Heart left ventricle (tissue), 13 donors: ENCODE data around the gene PARD3.

Experiments
- POLR2A ChIP-seq, 2 donors: fragments of 450-650 bp; IDR thresholded peaks; one replicate each; pipeline ENCODE4 v1.6.1; 2017; ENCODE audit warnings: antibody characterized with exemption in 2 of 2, mild to moderate bottlenecking in 2 of 2, moderate library complexity in 2 of 2
- TF ChIP-seq, protein P1 (sequence below), 12 donors: fragments of 200-600 bp; sonication (generic) in 4 of 12; IDR thresholded peaks; one replicate each; pipeline versions ENCODE4 v1.5.0 to v1.8.0; 2018 to 2022; ENCODE audit warnings: antibody characterized with exemption in 12 of 12, mild to moderate bottlenecking in 5 of 12
- donor health status: ischemic (EF 13 %, LVEDD 7.1; RV severe dilation, severe dysfunction).
- donor health status: DM: no; HTN: yes; CAD: no.
- donor health status: DM: no; HTN: no; CAD: no.
- donor health status: ischemic (EF 25% LVEDD 6.9; RV normal size, moderate dysfunction).
- donor health status: ischemic (EF 25% LVEDD 5.7; RV mildly dilated, moderate dysfunction).
- donor health status: ischemic (EF 35%, LVEDD 5.7; RV mildly dilated, moderate dysfunction).
- donor health status: nonischemic (EF 11% LVEDD 7.7; RV severe dilation, severe dysfunction).
- donor health status: DM: yes; HTN: yes; CAD: no.
- donor health status: PGD.
- donor health status: ischemic (EF 29% LVEDD 5.4; RV normal size, mild dysfunction).
- donor health status: nonischemic (EF 23%, LVEDD 6.1; RV moderate dilation, normal function).

DNA sequence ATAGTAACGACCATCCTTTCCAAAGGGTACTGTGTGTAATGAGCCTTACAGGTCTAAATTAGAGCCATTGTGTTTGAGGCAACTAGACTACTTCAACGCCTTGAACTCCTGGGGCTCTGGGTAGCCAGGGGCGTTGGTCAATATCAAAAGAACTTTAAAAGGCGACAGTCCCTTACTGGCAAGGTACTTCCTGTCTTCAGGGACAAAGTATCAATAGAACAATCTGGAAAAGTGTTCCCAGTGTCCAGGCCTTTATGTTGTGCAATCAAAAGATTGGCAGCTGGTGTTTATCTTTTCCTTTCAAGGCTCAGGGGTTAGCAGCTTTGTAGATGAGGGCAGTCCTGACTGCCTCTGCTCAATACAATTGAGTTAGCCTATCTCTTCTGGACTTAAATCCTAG is 284.3 kb downstream of the PARD3 start:
- TF ChIP-seq, protein P1, sequence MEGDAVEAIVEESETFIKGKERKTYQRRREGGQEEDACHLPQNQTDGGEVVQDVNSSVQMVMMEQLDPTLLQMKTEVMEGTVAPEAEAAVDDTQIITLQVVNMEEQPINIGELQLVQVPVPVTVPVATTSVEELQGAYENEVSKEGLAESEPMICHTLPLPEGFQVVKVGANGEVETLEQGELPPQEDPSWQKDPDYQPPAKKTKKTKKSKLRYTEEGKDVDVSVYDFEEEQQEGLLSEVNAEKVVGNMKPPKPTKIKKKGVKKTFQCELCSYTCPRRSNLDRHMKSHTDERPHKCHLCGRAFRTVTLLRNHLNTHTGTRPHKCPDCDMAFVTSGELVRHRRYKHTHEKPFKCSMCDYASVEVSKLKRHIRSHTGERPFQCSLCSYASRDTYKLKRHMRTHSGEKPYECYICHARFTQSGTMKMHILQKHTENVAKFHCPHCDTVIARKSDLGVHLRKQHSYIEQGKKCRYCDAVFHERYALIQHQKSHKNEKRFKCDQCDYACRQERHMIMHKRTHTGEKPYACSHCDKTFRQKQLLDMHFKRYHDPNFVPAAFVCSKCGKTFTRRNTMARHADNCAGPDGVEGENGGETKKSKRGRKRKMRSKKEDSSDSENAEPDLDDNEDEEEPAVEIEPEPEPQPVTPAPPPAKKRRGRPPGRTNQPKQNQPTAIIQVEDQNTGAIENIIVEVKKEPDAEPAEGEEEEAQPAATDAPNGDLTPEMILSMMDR (IDR thresholded peaks at IDR 0.05), result no peak
- TF ChIP-seq POLR2A (IDR thresholded peaks at IDR 0.05), result no peak
